DND-41 (cell line): ENCODE measurements around the gene POLRMT.

Experiments used
- EZH2 ChIP-seq: IDR thresholded peaks from 3 replicates; pipeline ENCODE4 v1.6.1; 2012; ENCODE audit warnings: borderline replicate concordance, low read depth, mild to moderate bottlenecking, moderate library complexity, low read length, inconsistent platforms; ENCODE audit not compliant: severe bottlenecking
- TF ChIP-seq, protein P1 (sequence below): IDR thresholded peaks from 2 replicates; pipeline ENCODE4 v1.5.1; 2012; ENCODE audit warnings: borderline replicate concordance, low read length, moderate library complexity, mild to moderate bottlenecking; ENCODE audit not compliant: poor library complexity, severe bottlenecking; ENCODE audit errors: extremely low read depth

DNA sequence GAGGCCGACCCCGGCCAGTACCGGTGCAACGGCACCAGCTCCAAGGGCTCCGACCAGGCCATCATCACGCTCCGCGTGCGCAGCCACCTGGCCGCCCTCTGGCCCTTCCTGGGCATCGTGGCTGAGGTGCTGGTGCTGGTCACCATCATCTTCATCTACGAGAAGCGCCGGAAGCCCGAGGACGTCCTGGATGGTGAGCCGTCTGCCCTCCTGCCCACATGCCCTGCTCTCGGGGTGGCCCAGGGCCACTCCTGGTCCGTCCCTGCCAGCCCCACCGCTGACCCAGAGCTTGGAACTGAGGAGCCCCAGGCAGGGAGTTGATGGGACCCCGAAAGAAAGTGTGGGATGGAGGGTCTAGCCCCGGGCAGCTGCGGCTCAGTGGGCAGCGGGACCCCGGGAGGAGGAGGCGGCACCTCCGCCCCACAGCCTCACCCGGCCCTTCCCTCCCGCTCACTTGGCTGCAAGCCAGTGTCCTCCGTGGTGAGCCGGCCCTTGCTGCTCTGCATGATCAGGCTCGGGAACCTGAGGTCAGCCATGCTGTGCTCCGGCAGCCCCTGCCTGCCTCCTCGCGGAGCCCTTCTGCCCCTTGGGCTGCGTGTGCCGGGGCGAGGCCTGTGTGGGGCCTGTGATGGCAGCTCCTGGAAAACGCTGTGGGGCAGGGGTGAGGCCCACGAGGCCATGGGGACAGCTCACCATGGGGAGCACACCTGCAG lies 51.8 kb downstream of the POLRMT start:
- TF ChIP-seq, protein P1, sequence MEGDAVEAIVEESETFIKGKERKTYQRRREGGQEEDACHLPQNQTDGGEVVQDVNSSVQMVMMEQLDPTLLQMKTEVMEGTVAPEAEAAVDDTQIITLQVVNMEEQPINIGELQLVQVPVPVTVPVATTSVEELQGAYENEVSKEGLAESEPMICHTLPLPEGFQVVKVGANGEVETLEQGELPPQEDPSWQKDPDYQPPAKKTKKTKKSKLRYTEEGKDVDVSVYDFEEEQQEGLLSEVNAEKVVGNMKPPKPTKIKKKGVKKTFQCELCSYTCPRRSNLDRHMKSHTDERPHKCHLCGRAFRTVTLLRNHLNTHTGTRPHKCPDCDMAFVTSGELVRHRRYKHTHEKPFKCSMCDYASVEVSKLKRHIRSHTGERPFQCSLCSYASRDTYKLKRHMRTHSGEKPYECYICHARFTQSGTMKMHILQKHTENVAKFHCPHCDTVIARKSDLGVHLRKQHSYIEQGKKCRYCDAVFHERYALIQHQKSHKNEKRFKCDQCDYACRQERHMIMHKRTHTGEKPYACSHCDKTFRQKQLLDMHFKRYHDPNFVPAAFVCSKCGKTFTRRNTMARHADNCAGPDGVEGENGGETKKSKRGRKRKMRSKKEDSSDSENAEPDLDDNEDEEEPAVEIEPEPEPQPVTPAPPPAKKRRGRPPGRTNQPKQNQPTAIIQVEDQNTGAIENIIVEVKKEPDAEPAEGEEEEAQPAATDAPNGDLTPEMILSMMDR, result no peak
- no peak for TF ChIP-seq EZH2
